Neuronal stem cell (in vitro differentiated cells): ENCODE results near the gene RC3H2.

Experiments
- DNase-seq: peaks from one replicate; pipeline ENCODE4 v3.0.0-alpha.2; 2013; ENCODE audit warnings: low spot score
- H2AFZ ChIP-seq: one replicate; pipeline ENCODE4 v1.6.1; 2013; ENCODE audit warnings: mild to moderate bottlenecking, low read length, inconsistent platforms
- H2AK5ac ChIP-seq: 2 replicates; pipeline ENCODE4 v1.6.1; 2013; ENCODE audit warnings: low read depth, mild to moderate bottlenecking, inconsistent platforms, low read length, moderate library complexity, mixed read lengths
- H2BK120ac ChIP-seq: 2 replicates; pipeline ENCODE4 v1.6.1; 2013; ENCODE audit warnings: low read depth, mild to moderate bottlenecking, inconsistent platforms, low read length, moderate library complexity, mixed read lengths
- H2BK12ac ChIP-seq: one replicate; pipeline ENCODE4 v1.6.1; 2013; ENCODE audit warnings: low read length, inconsistent platforms
- H2BK15ac ChIP-seq: 2 replicates; pipeline ENCODE4 v1.6.1; 2013; ENCODE audit warnings: mild to moderate bottlenecking, low read length, inconsistent platforms, mixed read lengths
- H2BK5ac ChIP-seq: one replicate; pipeline ENCODE4 v1.6.1; 2013; ENCODE audit warnings: inconsistent platforms, mild to moderate bottlenecking, low read length, moderate library complexity
- H3K14ac ChIP-seq: one replicate; pipeline ENCODE4 v1.6.1; 2013; ENCODE audit warnings: low read length, inconsistent platforms
- H3K18ac ChIP-seq: 2 replicates; pipeline ENCODE4 v1.6.1; 2013; ENCODE audit warnings: low read length, inconsistent platforms
- H3K23ac ChIP-seq: 2 replicates; pipeline ENCODE4 v1.6.1; 2013; ENCODE audit warnings: low read depth, mild to moderate bottlenecking, mixed read lengths, low read length, inconsistent platforms; ENCODE audit not compliant: poor library complexity
- H3K27ac ChIP-seq: replicated peaks from 3 replicates; pipeline ENCODE4 v1.5.1; 2013; ENCODE audit warnings: low read length, inconsistent platforms
- H3K27me3 ChIP-seq, 3 experiments: 2 replicates each; pipeline ENCODE4 v1.6.1; 2013; ENCODE audit warnings: low read length in 3 of 3, mild to moderate bottlenecking in 2 of 3, inconsistent platforms in 1 of 3, low read depth in 1 of 3, mixed read lengths in 1 of 3, moderate library complexity in 1 of 3; ENCODE audit not compliant: control insufficient read depth in 3 of 3, insufficient read depth in 3 of 3
- H3K36me3 ChIP-seq, 2 donors: replicated peaks in 1 of 2; 2 replicates each; pipeline ENCODE4 v1.6.1; 2013; ENCODE audit warnings: low read length in 2 of 2; ENCODE audit not compliant: control insufficient read depth in 2 of 2, insufficient read depth in 2 of 2
- H3K4ac ChIP-seq: 2 replicates; pipeline ENCODE4 v1.6.1; 2013; ENCODE audit warnings: inconsistent platforms, mild to moderate bottlenecking, low read length, moderate library complexity
- H3K4me1 ChIP-seq, 2 donors: 1 replicate in 1 of 2; 2 replicates in 1 of 2; pipeline ENCODE4 v1.6.1; 2013; ENCODE audit warnings: low read length in 2 of 2, low read depth in 1 of 2; ENCODE audit not compliant: control insufficient read depth in 2 of 2, insufficient read depth in 1 of 2
- H3K4me2 ChIP-seq: one replicate; pipeline ENCODE4 v1.6.1; 2013; ENCODE audit warnings: mild to moderate bottlenecking, low read length, inconsistent platforms; ENCODE audit not compliant: insufficient read depth, poor library complexity, severe bottlenecking
- H3K4me3 ChIP-seq, 2 donors: 2 replicates each; pipeline ENCODE4 v1.5.1; 2013; ENCODE audit warnings: low read length in 2 of 2, mild to moderate bottlenecking in 2 of 2, inconsistent platforms in 1 of 2, moderate library complexity in 1 of 2
- H3K79me1 ChIP-seq: one replicate; pipeline ENCODE4 v1.6.1; 2013; ENCODE audit warnings: low read depth, mild to moderate bottlenecking, inconsistent platforms, low read length, moderate library complexity
- H3K9ac ChIP-seq: one replicate; pipeline ENCODE4 v1.6.1; 2013; ENCODE audit warnings: mild to moderate bottlenecking, low read depth, low read length, inconsistent platforms; ENCODE audit not compliant: poor library complexity
- H3K9me3 ChIP-seq, 2 donors: replicated peaks in 1 of 2; 2 replicates each; pipeline versions ENCODE3 to v1.6.1; 2013; ENCODE audit warnings: low read length in 2 of 2, mild to moderate bottlenecking in 2 of 2, inconsistent platforms in 1 of 2, low read depth in 1 of 2, mixed read lengths in 1 of 2, moderate library complexity in 1 of 2; ENCODE audit not compliant: control insufficient read depth in 2 of 2, insufficient read depth in 1 of 2
- H4K8ac ChIP-seq: one replicate; pipeline ENCODE4 v1.6.1; 2013; ENCODE audit warnings: low read depth, mild to moderate bottlenecking, inconsistent platforms, low read length, moderate library complexity
- H4K91ac ChIP-seq: one replicate; pipeline ENCODE4 v1.6.1; 2013; ENCODE audit warnings: low read length, low read depth, mild to moderate bottlenecking, inconsistent platforms; ENCODE audit not compliant: poor library complexity
- WGBS, 2 donors: extraction: QIAGEN DNeasy Blood & Tissue Kit; methylation state at CpG; one replicate each; pipeline ENCODE4 v1.1.7; 2013; ENCODE audit warnings: missing lambda C conversion rate in 2 of 2, mixed read lengths in 1 of 2; ENCODE audit not compliant: insufficient read length in 2 of 2, insufficient replicate concordance in 1 of 2; ENCODE audit errors: extremely low coverage in 2 of 2; 5-methylcytosine and 5-hydroxymethylcytosine counted together

The RC3H2 gene

GRCh38 chr9:122931226-122932121 is 26.3 kb upstream of the RC3H2 start, which contains the start of gene ZBTB26:
Gene ZBTB26, minus strand, starts transcription at chr9:122931512. Its CDS starts 11,578 bp downstream, at chr9:122919934.
- no peaks in the 10 kb centered on the region for H3K27me3 ChIP-seq
- H2BK15ac ChIP-seq = peak within 1 kb of the TSS; percentile 54
- peak within 1 kb of the TSS; percentile 89 for H3K14ac ChIP-seq
- no CpG with 5 or more reads among the region's 51 CpGs for WGBS, 2 donors
- H2BK120ac ChIP-seq = no peak within 1 kb of the TSS
- H3K23ac ChIP-seq = peak within 1 kb of the TSS; percentile 65
- H3K18ac ChIP-seq = peak within 1 kb of the TSS; percentile 94
- no peak within 1 kb of the TSS for H2AK5ac ChIP-seq
- peak within 1 kb of the TSS; percentile 86 for H3K9ac ChIP-seq
- H3K4me3 ChIP-seq = peak within 1 kb of the TSS; percentile 99
- H2AFZ ChIP-seq = peak within 1 kb of the TSS; percentile 97
- H2BK12ac ChIP-seq = no peak within 1 kb of the TSS
- H4K8ac ChIP-seq = no peak within 1 kb of the TSS
- peak within 1 kb of the TSS; percentile 78 for H3K27ac ChIP-seq
- no peak within 1 kb of the TSS for H3K4ac ChIP-seq
- peaks cover 6% of the 10 kb centered on the region for H3K79me1 ChIP-seq
- H2BK5ac ChIP-seq = peak within 1 kb of the TSS; percentile 94
- DNase-seq = peak; percentile 90
- H3K4me2 ChIP-seq = peak within 1 kb of the TSS; percentile 76
- H4K91ac ChIP-seq = no peak within 1 kb of the TSS
- H3K4me1 ChIP-seq = peaks cover 2 to 12% of the 10 kb centered on the region in 2 donors
- H3K36me3 ChIP-seq = peaks cover 4 to 22% of the 10 kb centered on the region in 2 donors
- H3K9me3 ChIP-seq = no peaks in the 10 kb centered on the region

- WGBS, 2 donors = no CpG with 5 or more reads among the region's 10 CpGs
- H2BK12ac ChIP-seq = no peak overlapping the region
- H3K14ac ChIP-seq = peak overlapping the region; percentile 6
- peak overlapping the region; percentile 94 for H2BK5ac ChIP-seq
- H3K79me1 ChIP-seq = peaks cover 6% of the 10 kb centered on the region
- H4K91ac ChIP-seq = no peak overlapping the region
- no peak overlapping the region for H3K27ac ChIP-seq
- H3K4me2 ChIP-seq = peak overlapping the region; percentile 76
- H4K8ac ChIP-seq = no peak overlapping the region
- peak overlapping the region; percentile 97 for H2AFZ ChIP-seq
- H3K4me1 ChIP-seq = peaks cover 2 to 12% of the 10 kb centered on the region in 2 donors
- H3K23ac ChIP-seq = peak overlapping the region; percentile 65
- no peak for DNase-seq
- H2BK120ac ChIP-seq = no peak overlapping the region
- no peaks in the 10 kb centered on the region for H3K27me3 ChIP-seq
- peak overlapping the region; percentile 99 for H3K4me3 ChIP-seq
- H2AK5ac ChIP-seq = no peak overlapping the region
- H3K9me3 ChIP-seq = no peaks in the 10 kb centered on the region
- peak overlapping the region; percentile 86 for H3K9ac ChIP-seq
- H3K4ac ChIP-seq = no peak overlapping the region
- peak overlapping the region; percentile 87 for H3K18ac ChIP-seq
- peaks cover 1 to 16% of the 10 kb centered on the region in 2 donors for H3K36me3 ChIP-seq
- H2BK15ac ChIP-seq = no peak overlapping the region
These were observed 25.5 kb upstream of the RC3H2 start for GRCh38 chr9:122930541-122931225.

- no peak overlapping the region for H2AK5ac ChIP-seq
- no peak overlapping the region for H2BK120ac ChIP-seq
- H3K4me3 ChIP-seq = no peak overlapping the region
- H3K9me3 ChIP-seq = no peaks in the 10 kb centered on the region
- WGBS, 2 donors = no CpG with 5 or more reads among the region's 1 CpG
- H3K4ac ChIP-seq = no peak overlapping the region
- no peak overlapping the region for H3K14ac ChIP-seq
- DNase-seq = no peak
- H3K4me2 ChIP-seq = no peak overlapping the region
- H4K8ac ChIP-seq = no peak overlapping the region
- H3K27me3 ChIP-seq = no peaks in the 10 kb centered on the region
- no peak overlapping the region for H3K27ac ChIP-seq
- H3K18ac ChIP-seq = no peak overlapping the region
- H2AFZ ChIP-seq = no peak overlapping the region
- H3K4me1 ChIP-seq = peaks cover 2 to 12% of the 10 kb centered on the region in 2 donors
- no peak overlapping the region for H2BK15ac ChIP-seq
- peaks cover 1 to 17% of the 10 kb centered on the region in 2 donors for H3K36me3 ChIP-seq
- no peak overlapping the region for H3K23ac ChIP-seq
- H2BK12ac ChIP-seq = no peak overlapping the region
- peaks cover 6% of the 10 kb centered on the region for H3K79me1 ChIP-seq
- H3K9ac ChIP-seq = no peak overlapping the region
- no peak overlapping the region for H2BK5ac ChIP-seq
- no peak overlapping the region for H4K91ac ChIP-seq
These were observed 24.7 kb upstream of the RC3H2 start for GRCh38 chr9:122929796-122930354.
